ENCODE data around the gene CPNE8.

Gene CPNE8

DNA sequence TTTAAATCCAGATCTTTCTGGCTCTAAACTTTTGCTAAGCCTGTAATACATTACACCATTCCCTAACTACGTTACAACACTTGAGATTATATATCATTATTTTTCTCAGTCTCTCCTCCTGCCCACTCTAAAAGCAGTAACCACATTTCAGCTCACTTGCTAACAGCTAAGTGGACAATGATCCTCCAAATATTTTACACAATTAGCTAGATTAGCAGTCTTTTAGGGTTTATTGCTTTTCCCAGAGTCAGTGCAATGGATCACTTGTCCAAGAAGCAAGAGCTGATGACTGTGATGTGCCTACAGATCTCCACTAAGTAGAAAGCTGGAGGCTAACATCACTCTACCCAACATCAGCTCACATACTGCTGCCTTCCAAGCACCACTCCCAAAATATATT lies 17.6 kb downstream of the CPNE8 start:
- Mint-ChIP-seq H3K27me3 (no peaks in the 10 kb centered on the region), H3K9me3 (peaks cover 0 to 9% of the 10 kb centered on the region in 2 donors), H3K4me1 (ENCODE audit: low read depth in 2 of 2) (peaks cover 2 to 14% of the 10 kb centered on the region in 2 donors), H3K36me3 (ENCODE audit: insufficient read depth) (peaks cover 3% of the 10 kb centered on the region), H3K4me3 (no peak overlapping the region), H3K27ac (no peak overlapping the region)
- no peak for DNase-seq
- ATAC-seq (replicated peaks) = no peak

DNA sequence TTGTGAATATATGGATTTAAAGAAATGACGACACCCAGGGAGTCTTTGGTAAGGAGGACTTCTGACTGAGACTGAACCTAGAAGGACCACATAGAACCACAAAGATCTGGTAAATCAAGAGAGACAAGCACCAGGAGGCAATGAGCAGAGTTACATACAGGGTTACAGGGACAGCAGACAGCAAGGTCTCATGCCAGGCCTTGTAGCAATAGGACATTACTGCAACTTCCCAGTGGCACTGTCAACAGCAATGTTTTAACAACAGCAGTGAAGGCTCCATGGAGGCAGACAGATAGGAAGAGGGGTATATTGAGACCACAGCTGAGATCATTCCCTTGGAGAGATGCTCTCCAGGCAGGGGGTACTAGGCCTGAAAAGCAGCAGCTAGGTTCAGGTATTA lies 18.5 kb downstream of the CPNE8 start:
- no peak overlapping the region for H3K4me3 Mint-ChIP-seq
- H3K4me1 Mint-ChIP-seq (ENCODE audit: low read depth in 2 of 2) = peaks cover 2 to 7% of the 10 kb centered on the region in 2 donors
- peaks cover 3% of the 10 kb centered on the region for H3K36me3 Mint-ChIP-seq (ENCODE audit: insufficient read depth)
- peaks cover 0 to 9% of the 10 kb centered on the region in 2 donors for H3K9me3 Mint-ChIP-seq
- H3K27me3 Mint-ChIP-seq = no peaks in the 10 kb centered on the region
- no peak for ATAC-seq (replicated peaks)
- H3K27ac Mint-ChIP-seq = no peak overlapping the region
- DNase-seq = no peak

DNA sequence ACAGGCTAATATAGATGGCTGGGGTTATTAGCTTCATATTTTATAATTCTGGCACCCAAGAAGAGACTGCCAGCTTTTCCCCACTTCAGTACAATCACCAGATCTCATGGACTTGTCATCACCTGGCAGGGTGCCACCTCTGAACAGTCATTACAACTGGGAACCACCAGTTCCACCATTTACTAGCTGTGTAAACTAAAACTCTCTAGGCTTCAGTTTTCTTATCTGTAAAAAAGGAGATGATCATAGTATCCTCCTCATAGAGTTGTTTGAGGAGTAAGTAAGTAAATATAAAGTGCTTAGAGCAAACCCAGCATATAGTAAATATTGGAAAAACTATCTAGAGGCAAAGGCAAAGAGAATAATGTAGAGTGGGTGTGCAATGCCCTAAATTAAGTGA lies 19.3 kb downstream of the CPNE8 start:
- H3K4me1 Mint-ChIP-seq (ENCODE audit: low read depth in 2 of 2) = peaks cover 2 to 7% of the 10 kb centered on the region in 2 donors
- ATAC-seq (replicated peaks) (no peak), DNase-seq (no peak)
- H3K9me3 Mint-ChIP-seq = peaks cover 0 to 9% of the 10 kb centered on the region in 2 donors
- H3K4me3 Mint-ChIP-seq = no peak overlapping the region
- H3K27me3 Mint-ChIP-seq = no peaks in the 10 kb centered on the region
- peaks cover 3% of the 10 kb centered on the region for H3K36me3 Mint-ChIP-seq (ENCODE audit: insufficient read depth)
- no peak overlapping the region for H3K27ac Mint-ChIP-seq

DNA sequence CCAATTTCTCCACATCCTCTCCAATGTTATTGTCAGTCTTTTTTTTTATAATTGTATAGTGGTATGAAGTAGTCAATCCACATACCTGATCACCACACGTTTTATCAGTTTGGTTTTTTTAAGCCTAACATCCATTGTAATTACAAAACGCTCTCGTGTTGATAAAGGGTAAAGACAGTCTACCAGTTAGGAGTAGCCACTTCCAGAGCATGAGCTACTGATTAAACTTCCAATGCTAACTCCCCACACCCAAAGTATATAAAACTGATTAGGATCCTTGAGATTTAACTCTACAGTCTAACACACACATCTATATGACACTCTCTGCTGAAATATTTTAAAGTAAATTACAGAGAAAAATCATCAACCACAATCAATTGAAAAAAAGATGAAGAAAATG lies 20.7 kb downstream of the CPNE8 start:
- peaks cover 2 to 6% of the 10 kb centered on the region in 2 donors for H3K4me1 Mint-ChIP-seq (ENCODE audit: low read depth in 2 of 2)
- peaks cover 0 to 8% of the 10 kb centered on the region in 2 donors for H3K9me3 Mint-ChIP-seq
- no peak overlapping the region for H3K27ac Mint-ChIP-seq
- no peak for DNase-seq
- H3K27me3 Mint-ChIP-seq = no peaks in the 10 kb centered on the region
- no peak for ATAC-seq (replicated peaks)
- H3K4me3 Mint-ChIP-seq = no peak overlapping the region
- H3K36me3 Mint-ChIP-seq (ENCODE audit: insufficient read depth) = peaks cover 3% of the 10 kb centered on the region

DNA sequence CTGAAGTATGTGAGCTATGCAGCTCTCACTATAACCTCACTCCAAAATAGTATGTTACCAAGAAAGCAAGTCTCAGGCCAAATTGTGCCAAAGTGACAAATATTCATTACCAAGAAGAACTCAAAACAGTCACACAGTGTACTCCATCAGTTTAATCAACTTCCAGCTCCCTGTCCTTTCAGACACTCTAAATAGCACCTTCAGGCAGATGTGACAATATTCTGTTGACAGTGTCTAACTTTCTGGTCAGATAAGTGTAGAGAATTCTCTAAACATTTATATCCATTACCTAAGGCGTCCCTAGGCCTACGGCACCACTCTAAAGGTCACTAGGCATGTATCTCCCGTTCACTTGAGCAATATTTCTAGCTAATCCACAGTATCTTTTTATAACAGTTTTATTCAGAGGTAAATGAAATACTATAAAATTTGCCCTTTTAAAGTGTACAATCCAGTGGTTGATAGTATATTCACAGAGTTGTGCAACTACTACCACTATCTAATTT lies 21.7 kb downstream of the CPNE8 start:
- no peaks in the 10 kb centered on the region for H3K27me3 Mint-ChIP-seq
- no peak overlapping the region for H3K4me3 Mint-ChIP-seq
- H3K4me1 Mint-ChIP-seq (ENCODE audit: low read depth in 2 of 2) = no peaks in the 10 kb centered on the region
- DNase-seq (no peak), ATAC-seq (replicated peaks) (no peak)
- H3K27ac Mint-ChIP-seq = no peak overlapping the region
- H3K36me3 Mint-ChIP-seq (ENCODE audit: insufficient read depth) = no peaks in the 10 kb centered on the region
- H3K9me3 Mint-ChIP-seq = no peaks in the 10 kb centered on the region

DNA sequence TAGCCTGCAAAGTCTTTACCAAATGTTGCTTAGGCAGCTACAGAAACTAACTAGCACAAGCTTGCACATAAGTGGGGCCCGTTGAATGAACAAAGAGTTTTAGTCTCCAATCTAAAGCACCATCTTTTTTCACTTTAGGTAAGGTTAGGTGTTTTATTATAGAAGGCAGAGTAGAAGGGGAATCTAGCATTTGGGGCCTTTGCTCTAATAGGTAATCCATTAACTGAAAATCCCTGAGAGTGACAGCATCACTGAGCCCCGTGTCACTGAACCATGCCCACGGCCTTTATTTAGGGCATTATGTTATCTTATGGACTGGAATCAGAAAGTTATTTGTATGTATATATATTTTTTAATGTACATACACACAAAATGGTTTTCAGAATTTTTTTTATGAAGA lies 25.1 kb downstream of the CPNE8 start:
- no peak overlapping the region for H3K27ac Mint-ChIP-seq
- H3K4me1 Mint-ChIP-seq (ENCODE audit: low read depth in 2 of 2) = peaks cover 0 to 4% of the 10 kb centered on the region in 2 donors
- ATAC-seq (replicated peaks) = no peak
- no peaks in the 10 kb centered on the region for H3K27me3 Mint-ChIP-seq
- peaks cover 0 to 2% of the 10 kb centered on the region in 2 donors for H3K9me3 Mint-ChIP-seq
- no peaks in the 10 kb centered on the region for H3K36me3 Mint-ChIP-seq (ENCODE audit: insufficient read depth)
- H3K4me3 Mint-ChIP-seq = no peak overlapping the region
- no peak for DNase-seq

DNA sequence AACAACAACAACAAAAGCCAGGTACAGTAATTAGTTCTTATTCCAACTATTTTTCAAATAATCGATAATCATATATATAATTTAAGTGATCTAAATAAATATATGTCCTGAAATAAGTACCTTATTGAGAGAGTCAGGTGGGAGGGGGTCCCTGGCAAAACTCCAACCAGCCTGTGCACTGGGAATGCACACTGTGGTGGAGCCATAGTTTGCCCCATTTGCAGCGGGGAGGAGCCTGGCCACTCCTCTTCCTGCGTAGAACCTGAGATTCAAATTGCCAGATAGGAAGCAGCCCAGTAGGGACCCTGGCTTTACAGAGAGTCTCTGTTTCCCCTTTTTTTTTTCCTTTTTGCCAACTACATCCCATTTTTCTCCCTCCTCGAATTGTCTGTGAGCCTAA lies 26.4 kb downstream of the CPNE8 start:
- Mint-ChIP-seq H3K4me3 (no peak overlapping the region), H3K9me3 (peaks cover 0 to 2% of the 10 kb centered on the region in 2 donors), H3K27me3 (no peaks in the 10 kb centered on the region), H3K36me3 (ENCODE audit: insufficient read depth) (no peaks in the 10 kb centered on the region), H3K27ac (no peak overlapping the region), H3K4me1 (ENCODE audit: low read depth in 2 of 2) (peaks cover 0 to 4% of the 10 kb centered on the region in 2 donors)
- ATAC-seq (replicated peaks) (no peak), DNase-seq (no peak)

DNA sequence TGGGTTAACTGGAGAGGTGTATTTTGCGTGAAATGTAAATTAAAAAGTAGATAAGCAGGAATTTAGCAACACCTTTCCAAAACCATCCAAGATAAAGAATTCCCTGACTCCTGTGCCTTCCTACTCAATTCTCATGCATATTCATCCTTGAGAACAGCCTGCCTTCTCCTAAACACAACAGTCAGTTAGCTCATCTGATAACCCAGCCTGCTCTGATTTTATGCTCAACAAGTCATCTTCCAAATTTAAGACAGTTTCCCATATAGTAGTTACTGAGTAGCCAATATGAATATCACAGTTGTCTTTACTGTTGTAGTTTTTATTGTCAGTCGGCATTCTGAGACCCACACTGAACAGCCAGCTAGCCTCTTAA lies 27.1 kb downstream of the CPNE8 start:
- Mint-ChIP-seq H3K27me3 (no peaks in the 10 kb centered on the region), H3K4me1 (ENCODE audit: low read depth in 2 of 2) (peaks cover 0 to 4% of the 10 kb centered on the region in 2 donors), H3K36me3 (ENCODE audit: insufficient read depth) (peaks cover 3% of the 10 kb centered on the region), H3K27ac (no peak overlapping the region), H3K4me3 (no peak overlapping the region), H3K9me3 (peaks cover 0 to 2% of the 10 kb centered on the region in 2 donors)
- ATAC-seq (replicated peaks) = no peak
- DNase-seq = no peak

DNA sequence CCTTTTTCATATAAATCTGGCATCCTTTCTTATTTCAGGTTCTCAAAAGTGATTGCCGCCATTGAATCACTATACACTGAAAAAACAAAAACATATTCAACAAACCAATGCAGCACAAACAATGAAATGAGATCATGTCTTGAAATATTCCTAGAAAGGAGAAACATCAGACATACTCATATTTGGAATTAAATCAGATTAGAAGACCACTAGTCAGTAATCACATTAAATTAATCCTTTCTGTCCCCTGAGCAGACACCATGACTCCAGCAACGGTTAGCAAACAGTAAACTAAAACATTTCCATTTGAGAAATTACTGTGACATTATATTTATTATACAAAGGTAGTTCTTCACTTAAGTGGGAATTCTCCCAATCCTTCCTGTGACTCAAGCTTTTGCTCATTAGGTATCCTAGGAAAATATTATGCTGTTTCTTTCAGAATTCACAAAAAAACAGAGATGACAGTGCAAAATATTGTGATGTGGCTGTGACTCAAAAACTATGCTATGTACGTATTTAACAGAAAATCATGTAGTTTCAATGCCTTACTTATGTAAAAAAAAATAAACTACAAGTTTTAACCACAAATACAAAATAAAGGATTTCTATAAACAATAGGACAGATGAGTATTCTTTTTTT lies 29.7 kb downstream of the CPNE8 start:
- Mint-ChIP-seq H3K9me3 (peaks cover 0 to 4% of the 10 kb centered on the region in 2 donors), H3K27ac (no peak overlapping the region), H3K27me3 (no peaks in the 10 kb centered on the region), H3K4me1 (ENCODE audit: low read depth in 2 of 2) (peaks cover 0 to 4% of the 10 kb centered on the region in 2 donors), H3K36me3 (ENCODE audit: insufficient read depth) (peaks cover 3% of the 10 kb centered on the region), H3K4me3 (no peak overlapping the region)
- ATAC-seq (replicated peaks) (no peak), DNase-seq (no peak)

DNA sequence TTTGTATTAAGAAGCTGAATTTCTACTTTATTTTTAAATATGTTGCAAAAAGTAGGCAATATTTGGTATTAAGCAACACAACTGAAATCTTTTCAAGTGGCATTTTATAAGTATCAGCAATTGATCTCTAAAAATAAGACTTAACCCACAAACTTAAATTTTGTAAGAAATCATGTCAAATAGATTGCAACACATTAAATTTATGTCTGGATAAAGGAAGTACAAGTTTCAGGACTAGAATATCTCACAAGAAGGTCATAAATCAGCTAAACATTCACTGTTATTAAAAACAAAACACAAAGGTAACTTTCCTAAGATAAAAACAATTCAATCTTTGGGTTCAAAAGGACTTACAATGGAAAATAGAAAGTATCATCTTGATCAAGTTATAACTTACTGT lies 32.8 kb downstream of the CPNE8 start:
- Mint-ChIP-seq H3K36me3 (ENCODE audit: insufficient read depth) (peaks cover 3% of the 10 kb centered on the region), H3K27me3 (no peaks in the 10 kb centered on the region), H3K9me3 (peaks cover 0 to 4% of the 10 kb centered on the region in 2 donors), H3K27ac (no peak overlapping the region), H3K4me1 (ENCODE audit: low read depth in 2 of 2) (no peaks in the 10 kb centered on the region), H3K4me3 (no peak overlapping the region)
- DNase-seq (no peak), ATAC-seq (replicated peaks) (no peak)

DNA sequence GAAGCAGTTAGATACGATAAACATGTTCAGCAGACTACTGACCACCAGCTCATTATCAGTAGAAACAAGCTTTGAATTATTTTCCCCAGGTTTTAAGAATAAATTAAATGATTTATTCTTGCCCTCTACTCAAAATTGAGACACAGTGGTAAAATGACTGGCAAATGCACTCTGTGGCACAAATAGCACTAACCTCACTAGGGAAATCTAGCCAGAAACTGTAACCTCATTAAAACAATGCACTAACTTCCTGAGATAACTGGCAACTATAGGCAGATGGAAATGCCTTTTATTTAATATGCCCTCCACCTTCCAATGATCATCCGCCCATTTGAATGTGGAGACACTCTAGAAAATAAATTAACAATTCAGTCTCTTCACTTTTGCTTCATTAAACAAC lies 33.2 kb downstream of the CPNE8 start:
- Mint-ChIP-seq H3K4me3 (no peak overlapping the region), H3K4me1 (ENCODE audit: low read depth in 2 of 2) (no peaks in the 10 kb centered on the region), H3K36me3 (ENCODE audit: insufficient read depth) (peaks cover 3% of the 10 kb centered on the region), H3K27me3 (no peaks in the 10 kb centered on the region), H3K9me3 (peaks cover 0 to 4% of the 10 kb centered on the region in 2 donors), H3K27ac (no peak overlapping the region)
- DNase-seq (no peak), ATAC-seq (replicated peaks) (no peak)

DNA sequence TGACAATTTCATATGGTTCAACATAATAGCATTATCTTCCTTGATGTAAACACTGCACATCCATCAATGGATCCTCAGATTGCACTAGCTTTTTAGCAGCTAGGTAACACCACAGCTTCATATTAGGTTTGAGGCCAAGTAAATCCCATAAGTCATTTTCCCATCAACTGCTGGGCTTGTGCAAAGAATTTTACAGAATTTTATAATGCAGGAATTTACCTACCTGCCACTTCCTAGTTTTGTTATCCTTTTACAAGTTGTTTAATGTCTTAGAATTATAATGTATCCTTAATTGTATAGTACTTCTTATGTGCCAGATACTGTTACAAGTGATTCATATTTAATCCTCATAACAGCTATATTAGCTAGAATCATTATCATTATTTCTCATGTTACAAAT lies 36.4 kb downstream of the CPNE8 start:
- Mint-ChIP-seq H3K27ac (no peak overlapping the region), H3K36me3 (ENCODE audit: insufficient read depth) (peaks cover 3% of the 10 kb centered on the region), H3K4me1 (ENCODE audit: low read depth in 2 of 2) (no peaks in the 10 kb centered on the region), H3K4me3 (no peak overlapping the region), H3K27me3 (no peaks in the 10 kb centered on the region), H3K9me3 (peaks cover 0 to 4% of the 10 kb centered on the region in 2 donors)
- DNase-seq (no peak), ATAC-seq (replicated peaks) (no peak)

DNA sequence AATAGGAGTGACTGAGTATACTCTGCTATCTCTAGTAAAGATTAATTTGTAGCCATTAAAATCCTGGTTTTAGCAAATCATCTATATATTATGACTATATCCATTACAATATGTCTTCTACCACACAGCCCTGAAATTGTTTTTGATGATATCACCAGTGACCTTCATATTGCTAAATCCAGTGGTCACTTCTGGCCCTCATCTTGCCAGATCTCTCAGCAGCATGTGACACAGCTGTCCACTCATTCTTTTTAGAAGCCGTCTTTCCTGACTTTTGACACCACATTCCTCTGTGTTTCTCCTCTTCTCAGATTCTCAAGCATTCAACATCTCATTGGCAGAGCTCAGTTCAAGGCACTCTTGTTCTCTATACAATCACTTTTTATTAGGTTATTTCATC lies 54.9 kb downstream of the CPNE8 start:
- no peaks in the 10 kb centered on the region for H3K9me3 Mint-ChIP-seq
- H3K4me1 Mint-ChIP-seq (ENCODE audit: low read depth in 2 of 2) = peaks cover 0 to 7% of the 10 kb centered on the region in 2 donors
- no peak overlapping the region for H3K4me3 Mint-ChIP-seq
- ATAC-seq (replicated peaks) (no peak), DNase-seq (no peak)
- H3K27me3 Mint-ChIP-seq = no peaks in the 10 kb centered on the region
- no peak overlapping the region for H3K27ac Mint-ChIP-seq
- H3K36me3 Mint-ChIP-seq (ENCODE audit: insufficient read depth) = no peaks in the 10 kb centered on the region

DNA sequence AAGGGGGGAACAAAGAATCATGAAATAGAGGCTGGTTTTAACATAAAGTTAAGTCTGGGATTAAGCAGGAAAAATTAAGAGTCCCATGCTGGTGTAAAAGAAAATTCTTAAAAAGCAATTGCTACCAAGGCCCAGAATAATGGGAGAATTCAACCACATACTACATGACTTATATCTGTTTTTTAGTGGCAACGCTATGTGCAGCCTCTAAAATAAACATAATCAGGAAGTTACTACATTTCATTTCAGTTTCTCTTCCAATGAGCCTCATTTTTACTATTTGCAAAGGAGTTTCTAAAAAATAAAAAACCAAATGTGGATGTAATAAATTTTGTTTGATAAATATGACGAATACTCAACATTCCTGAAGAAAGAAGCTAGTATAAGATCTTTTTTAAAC lies 58.1 kb downstream of the CPNE8 start:
- H3K9me3 Mint-ChIP-seq = no peaks in the 10 kb centered on the region
- DNase-seq (no peak), ATAC-seq (replicated peaks) (no peak)
- H3K27me3 Mint-ChIP-seq = no peaks in the 10 kb centered on the region
- H3K36me3 Mint-ChIP-seq (ENCODE audit: insufficient read depth) = no peaks in the 10 kb centered on the region
- H3K4me1 Mint-ChIP-seq (ENCODE audit: low read depth in 2 of 2) = peaks cover 0 to 7% of the 10 kb centered on the region in 2 donors
- no peak overlapping the region for H3K27ac Mint-ChIP-seq
- no peak overlapping the region for H3K4me3 Mint-ChIP-seq
